RCC 7860 (cell line): ENCODE data around the gene TRUB2.

Experiments used
- DNase-seq: peaks from one replicate; pipeline ENCODE4 v3.0.0-alpha.2; 2015; ENCODE audit warnings: low spot score
- FAIRE-seq: peaks from 2 replicates; lab custom pipeline; 2012; peaks lifted over from hg19 to GRCh38; lab: Jason Lieb, UNC

The TRUB2 gene, protein sequence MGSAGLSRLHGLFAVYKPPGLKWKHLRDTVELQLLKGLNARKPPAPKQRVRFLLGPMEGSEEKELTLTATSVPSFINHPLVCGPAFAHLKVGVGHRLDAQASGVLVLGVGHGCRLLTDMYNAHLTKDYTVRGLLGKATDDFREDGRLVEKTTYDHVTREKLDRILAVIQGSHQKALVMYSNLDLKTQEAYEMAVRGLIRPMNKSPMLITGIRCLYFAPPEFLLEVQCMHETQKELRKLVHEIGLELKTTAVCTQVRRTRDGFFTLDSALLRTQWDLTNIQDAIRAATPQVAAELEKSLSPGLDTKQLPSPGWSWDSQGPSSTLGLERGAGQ

DNA sequence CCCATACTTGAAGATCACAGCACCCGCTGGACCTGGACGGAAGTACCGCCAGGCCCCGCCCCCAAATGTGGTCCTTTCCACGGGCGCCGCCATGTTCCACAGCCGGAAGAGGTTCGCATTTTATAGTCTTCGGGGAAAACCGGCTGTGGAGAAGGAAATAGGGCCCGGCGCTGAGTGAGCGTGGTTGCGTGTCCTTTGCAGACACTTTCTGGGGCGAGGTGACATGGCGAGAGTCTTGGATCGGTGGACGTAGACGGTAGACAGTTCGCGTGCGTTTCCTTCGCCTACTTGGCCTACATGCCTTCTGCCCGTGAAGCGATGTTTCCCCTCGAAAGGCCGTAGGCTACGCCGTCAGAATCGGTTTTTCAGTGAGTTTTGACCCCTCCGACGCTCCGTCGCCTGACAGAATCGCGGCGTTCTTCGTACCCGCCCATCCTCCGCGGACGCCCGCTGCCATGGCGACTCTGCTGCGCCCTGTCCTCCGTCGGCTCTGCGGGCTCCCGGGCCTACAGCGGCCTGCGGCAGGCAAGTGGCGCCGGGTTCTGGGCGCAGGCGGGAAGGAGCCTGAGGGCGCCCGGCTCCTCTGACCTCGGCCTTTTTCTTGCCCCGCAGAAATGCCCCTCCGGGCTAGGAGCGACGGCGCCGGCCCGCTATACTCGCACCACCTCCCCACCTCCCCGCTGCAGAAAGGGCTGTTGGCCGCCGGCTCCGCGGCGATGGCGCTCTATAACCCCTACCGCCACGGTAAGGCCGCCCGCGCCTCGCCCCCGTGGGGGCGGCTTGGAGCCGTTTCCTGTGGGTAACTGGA, at the start of gene TRUB2, which contains the start of gene COQ4:
TRUB2 (minus strand) TSS at position 44 of the 808 bp plus-strand sequence; CDS start at position 5, 39 bp downstream.
COQ4 (plus strand) TSS at position 436 of the 808 bp plus-strand sequence; CDS start at position 456, 20 bp downstream.
- DNase-seq: peak; percentile 87
- no peak for FAIRE-seq

DNA sequence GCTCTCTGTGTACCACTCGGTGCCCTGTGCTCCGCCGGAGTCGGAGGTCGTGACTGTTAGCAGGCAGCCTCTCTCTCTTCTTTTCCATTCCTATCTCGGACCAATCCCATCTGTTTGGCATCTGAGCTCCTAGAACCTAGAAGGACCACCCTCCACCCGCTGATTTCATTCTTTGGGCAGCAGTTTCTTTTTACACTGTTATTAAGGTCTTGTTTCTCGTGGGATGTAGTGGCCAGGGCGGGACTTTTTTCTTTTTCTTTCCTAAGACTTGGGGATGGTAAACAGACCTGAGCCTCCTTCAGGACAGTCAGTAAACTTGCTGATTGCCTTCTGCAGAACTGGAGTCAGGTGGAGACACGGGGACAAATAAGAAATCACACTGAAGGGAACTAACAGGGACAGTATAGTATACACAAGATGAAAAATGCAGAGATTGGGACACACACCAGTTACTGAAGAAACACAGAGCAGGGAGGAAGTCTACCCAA, 49.4 kb upstream of the TRUB2 start:
- no peak for FAIRE-seq
- DNase-seq: no peak

DNA sequence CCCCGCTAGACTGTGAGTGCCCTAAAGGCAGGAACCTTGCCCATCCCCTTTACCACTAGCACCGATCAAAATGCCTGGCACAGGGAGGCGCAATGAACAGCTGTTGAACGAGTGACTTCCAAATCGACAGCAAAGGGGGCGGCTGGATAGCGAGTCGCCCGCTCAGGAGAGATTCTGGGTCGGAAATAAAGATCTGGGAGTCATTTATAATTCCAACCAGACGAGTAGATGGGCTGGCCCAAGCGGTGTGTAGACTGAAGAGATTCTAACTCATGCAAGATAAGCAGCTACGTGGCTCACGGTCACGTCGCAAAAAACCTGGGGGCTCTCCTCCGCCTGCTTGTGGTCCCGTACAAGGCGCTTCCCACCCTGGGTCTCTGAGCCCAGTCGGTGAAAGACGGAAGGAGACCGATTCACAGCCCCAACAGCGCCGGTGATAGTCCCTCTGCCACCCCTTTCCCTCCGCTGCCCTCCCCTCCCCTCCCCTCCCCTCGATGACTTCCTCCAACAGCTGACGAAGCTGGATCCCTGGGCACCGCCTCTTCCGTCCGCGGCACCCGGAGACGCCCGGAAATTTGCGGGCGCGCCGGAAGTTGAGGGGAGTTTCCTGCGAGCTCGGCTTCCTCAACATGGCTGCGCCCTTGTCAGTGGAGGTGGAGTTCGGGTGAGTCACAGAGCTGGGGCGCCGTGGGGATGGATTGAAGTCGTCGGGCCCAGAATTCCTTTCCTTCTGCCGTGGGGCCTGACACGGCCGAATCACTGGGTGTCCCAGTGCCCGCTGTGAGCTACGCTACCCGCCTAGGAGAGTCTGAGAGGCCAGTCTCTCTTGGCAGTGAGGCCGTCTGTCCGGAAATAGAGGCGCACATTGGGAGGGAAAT, 48.7 kb upstream of the TRUB2 start, which contains the start of gene URM1:
URM1 (plus strand) TSS at position 623 of the 878 bp plus-strand sequence; CDS start at position 630, 7 bp downstream.
- DNase-seq (peak; percentile 89), FAIRE-seq (peak; percentile 78)

DNA sequence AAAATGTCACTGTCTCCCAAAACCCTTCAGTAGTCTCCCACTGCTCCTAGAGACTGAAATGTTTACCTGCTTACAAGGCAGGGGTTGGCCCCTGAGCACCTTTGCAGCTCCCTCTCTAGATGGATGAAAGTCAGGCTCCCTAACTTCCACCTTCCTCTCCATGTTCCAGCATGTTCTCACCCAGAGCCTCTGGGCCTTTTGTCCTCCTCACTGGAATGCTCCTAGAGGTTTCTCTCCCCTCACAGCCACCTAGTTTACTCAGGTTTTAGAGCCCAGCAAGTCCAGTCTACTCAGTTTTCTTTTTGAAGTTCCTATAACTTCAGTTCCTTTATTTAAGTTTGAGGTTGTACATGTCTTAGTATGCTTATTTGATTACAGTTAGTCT, 48.1 kb upstream of the TRUB2 start:
- no peak for DNase-seq
- no peak for FAIRE-seq

DNA sequence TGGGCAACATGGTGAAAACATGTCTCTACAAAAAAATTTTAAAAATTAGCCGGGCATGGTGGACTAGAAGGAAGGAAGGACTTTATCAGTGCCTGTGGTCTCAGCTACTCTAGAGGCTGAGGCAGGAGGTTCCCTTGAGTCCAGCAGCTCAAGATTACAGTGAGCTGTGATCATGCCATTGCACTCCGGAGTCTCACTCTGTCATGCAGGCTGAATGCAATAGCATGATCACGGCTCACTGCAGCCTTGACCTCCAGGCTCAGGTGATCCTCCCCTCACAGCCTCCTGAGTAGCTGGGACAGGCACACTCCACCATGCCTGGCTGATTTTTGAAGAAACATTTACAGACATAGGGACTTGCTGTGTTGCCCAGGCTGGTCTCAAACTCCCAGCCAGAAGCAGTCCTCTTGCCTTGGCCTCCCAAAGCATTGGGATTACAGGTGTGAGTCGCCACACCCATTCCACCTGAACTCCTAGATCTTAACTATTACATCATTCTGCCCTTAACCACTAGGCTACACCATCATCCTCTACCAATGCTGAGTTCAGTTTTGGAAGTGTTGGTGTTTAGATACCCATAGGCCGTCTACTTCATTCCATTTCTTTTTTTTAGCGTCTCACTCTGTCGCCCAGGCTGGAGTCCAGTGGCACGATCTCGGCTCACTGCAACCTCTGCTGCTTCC, 46.9 kb upstream of the TRUB2 start:
- FAIRE-seq (no peak), DNase-seq (no peak)

DNA sequence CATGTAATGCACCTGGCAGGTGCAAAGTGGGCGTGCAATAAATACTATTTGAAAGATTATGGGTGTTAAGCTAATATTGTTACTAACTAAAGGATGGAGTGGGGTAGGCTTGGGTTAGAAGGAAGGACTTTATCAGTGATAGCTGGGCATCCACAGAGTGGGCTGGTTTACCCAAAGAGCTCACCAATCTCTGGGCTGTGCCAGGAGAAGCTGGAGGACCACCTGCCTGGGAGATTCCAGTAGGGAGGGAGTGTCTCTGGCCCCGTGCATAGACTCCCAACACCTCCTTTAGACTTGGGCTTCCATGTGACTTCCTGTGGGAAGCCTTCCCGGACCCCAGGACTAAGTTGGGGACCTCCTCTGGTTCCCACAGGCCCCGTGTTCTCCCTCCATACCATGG, 43.3 kb upstream of the TRUB2 start:
- DNase-seq (no peak), FAIRE-seq (no peak)

DNA sequence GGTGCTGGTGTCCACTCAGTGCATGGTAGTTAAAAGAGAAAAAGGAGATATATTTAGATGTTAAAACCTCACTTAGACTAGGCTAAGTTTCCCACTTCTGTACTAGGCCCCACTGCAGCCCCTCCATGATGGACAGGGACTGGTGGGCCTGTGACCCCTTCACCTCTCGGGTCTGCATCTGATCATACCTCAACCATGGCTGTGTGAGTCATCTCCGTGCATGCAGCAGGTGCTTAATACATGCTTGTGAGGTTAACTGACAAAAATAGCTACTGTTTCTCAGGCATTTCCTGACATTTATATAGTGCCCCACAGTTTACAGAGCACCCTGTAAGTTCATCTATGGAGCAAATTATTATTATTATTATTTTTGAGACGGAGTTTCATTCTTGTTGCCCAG, 40.5 kb upstream of the TRUB2 start:
- DNase-seq (no peak), FAIRE-seq (no peak)

DNA sequence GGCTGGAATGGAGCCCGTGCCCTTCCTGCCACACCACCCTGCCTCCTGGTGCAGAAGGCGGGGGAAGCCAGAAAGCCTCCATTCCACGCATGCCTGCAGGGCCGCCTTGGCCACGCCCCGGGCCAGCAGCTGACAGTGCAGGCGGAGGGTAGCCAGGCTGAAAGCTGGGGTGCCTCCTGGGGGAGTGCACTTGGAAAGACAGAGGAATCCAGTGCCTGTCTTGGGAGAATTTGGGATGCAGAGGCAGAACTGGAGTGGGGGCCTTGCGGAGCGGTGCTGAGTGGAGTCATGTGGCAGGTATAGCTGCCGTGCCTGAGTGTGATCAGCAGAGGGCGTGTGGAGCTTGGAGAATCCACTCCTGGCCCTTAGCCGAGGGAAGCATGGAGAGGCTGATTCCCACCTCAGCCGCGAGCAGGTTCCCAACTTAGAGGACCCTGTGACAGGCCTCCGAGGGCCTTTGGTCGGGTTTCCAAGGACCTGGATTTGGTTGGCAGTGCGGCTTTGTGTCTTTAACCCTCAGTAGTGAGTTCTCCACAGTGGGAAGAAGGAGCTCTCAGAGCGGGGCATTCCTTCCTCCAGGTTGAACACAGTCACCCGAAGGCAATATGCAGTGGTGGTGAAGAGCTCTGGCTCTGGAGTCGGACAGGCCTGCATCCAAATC, 39.9 kb upstream of the TRUB2 start:
- peak; percentile 67 for DNase-seq
- FAIRE-seq: no peak

DNA sequence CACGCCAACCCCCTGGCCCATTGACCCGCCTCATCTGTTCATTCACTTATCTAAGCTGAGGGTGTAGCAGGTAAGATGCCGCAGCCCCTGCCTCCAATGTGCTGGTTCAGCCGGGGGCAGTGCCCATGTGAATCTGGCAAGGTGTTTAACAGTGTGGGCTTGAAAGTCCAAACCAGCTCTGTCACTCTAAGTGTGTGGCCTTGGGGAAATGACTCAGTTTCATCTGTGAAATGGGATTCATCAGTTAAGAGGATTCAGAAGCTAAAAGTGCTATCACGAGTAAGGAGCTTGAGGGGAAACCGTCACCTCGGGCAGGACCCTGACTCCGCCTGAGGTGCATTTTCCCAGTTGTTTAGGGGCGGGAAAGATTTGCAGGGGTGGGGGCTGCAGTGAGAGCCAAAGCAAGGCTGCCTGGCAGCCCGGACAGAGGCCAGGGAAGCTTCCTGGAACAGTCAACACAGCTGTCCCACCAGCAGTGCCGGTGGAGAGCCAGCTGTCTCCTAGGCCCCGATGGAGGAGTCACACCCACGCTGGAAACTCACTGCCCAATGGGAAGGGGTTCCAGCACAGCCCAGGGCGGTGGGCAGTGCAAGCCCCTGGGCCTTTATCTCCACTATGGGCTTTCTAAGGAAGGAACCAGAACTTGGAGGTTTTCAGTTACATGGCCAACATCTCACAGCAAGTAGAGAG, 39.2 kb upstream of the TRUB2 start:
- DNase-seq (no peak), FAIRE-seq (no peak)

DNA sequence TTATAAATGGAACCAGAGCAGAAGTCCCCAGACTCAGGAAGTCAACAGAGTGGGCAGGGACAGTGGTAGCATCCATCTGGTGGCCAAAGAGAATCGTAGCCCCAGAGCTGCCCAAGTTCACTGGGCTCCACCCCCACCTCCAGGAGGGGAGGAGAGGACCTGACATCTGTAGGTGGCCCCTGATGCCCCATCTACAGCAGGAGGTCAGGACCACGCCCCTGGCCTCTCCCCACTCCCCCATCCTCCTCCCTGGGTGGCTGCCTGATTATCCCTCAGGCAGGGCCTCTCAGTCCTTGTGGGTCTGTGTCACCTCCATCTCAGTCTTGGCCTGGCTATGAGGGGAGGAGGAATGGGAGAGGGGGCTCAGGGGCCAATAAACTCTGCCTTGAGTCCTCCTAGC, 38.6 kb upstream of the TRUB2 start:
- FAIRE-seq: no peak
- no peak for DNase-seq

DNA sequence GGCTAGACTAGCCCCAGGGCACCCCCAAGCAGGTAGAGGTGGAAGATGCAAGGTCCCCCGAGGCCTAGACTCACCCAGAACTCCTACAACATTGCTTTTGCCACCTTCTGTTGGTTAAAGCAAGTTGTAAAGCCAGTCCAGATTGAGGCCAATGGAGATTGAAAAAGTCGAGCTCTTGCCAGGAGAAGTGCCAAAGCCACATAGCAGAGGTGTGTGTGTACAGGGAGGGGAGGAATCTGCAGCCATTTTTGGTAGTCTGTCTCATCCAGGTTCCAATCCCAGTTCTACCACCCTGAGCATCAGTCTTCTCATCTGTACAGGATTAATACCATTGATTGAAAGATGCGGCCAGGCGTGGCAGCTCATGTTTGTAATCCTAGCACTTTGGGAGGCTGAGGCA, 36.6 kb upstream of the TRUB2 start:
- DNase-seq: no peak
- FAIRE-seq: no peak

DNA sequence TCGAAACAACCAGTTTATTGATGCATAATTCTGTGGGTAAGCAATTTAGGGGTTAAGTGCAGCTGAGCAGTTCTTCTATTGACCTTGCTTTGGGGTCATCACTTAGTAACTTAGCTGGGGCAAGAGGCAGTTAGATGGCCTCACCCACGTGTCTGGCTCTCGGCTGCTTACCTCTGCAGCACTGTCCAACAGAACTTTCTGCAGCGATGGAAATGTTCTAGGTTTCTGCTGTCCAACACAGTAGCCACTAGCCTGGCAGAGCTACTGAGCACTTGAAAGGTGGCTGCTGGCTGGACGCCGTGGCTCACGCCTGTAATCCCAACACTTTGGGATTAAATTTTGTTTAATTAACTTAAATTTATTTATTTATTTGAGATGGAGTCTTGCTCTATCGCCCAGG, 35.8 kb upstream of the TRUB2 start:
- no peak for FAIRE-seq
- DNase-seq: no peak

DNA sequence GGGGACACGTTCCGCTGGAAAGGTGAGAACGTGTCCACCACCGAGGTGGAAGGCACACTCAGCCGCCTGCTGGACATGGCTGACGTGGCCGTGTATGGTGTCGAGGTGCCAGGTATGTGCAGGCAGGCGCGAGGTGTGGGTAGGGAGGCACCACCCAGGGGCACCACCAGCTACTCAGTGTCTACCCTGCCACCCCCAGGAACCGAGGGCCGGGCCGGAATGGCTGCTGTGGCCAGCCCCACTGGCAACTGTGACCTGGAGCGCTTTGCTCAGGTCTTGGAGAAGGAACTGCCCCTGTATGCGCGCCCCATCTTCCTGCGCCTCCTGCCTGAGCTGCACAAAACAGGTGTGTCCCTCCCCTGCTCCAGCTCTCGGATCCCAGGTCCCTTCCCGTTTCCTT, 33.2 kb upstream of the TRUB2 start:
- no peak for DNase-seq
- FAIRE-seq: no peak

DNA sequence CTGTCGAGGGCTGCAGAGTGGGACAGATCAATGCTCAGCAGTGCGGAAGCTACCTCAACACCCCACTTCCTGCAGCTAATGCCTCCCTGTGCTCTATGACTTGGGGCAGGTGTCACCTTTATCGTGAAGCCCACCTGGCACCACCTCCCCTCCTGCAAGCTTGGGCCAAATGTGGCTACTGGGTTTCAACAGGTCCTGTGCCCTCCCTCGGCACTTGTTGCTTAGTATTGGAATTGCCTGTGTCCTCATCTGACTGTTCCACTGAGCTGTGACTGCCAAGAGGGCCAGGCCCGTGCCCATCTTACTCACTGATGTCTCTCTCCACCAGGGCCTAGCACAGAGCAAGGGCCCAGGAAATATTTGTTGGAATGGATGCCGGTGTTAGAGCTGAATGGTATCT, 27.5 kb upstream of the TRUB2 start:
- DNase-seq (no peak), FAIRE-seq (no peak)

DNA sequence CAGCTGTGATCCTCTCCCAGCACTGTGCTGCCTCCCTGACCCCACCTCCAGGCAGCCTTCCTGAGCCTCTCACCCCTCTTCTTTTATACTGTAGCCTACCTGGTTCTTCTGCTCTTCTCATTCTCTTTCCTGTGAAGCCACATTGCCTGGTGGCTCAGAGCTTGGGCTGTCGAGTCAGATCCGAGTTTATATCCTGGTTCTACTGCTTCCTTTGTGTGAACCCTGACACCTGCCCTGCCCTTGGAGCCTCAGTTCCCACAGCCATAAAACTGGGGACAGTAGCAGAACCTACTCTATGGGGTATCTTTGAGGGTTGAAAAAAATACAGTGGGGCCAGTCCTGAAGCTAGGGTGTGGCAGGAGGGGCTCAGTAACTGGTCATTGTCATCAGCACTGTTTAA, 26.9 kb upstream of the TRUB2 start:
- no peak for DNase-seq
- no peak for FAIRE-seq

DNA sequence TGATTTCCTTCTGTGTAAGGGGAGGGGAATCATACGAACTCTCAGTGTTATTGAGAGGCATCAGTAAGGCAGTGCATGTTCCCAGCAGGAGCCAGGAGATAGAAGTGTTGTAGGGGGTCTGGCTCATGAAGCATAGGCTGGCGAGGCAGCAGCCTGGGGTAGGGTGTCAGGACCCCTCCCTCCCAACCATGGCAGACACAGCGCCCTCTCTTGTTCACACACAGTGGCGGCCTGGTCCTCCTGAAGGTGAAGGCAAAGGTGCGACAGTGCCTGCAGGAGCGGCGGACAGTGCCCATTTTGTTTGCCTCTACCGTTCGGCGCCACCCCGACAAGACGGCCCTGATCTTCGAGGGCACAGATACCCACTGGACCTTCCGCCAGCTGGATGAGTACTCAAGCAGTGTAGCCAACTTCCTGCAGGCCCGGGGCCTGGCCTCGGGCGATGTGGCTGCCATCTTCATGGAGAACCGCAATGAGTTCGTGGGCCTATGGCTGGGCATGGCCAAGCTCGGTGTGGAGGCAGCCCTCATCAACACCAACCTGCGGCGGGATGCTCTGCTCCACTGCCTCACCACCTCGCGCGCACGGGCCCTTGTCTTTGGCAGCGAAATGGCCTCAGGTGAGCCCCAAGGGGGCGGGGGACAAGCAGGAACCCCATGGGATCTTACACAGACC, 22.8 kb upstream of the TRUB2 start:
- FAIRE-seq (no peak), DNase-seq (no peak)

DNA sequence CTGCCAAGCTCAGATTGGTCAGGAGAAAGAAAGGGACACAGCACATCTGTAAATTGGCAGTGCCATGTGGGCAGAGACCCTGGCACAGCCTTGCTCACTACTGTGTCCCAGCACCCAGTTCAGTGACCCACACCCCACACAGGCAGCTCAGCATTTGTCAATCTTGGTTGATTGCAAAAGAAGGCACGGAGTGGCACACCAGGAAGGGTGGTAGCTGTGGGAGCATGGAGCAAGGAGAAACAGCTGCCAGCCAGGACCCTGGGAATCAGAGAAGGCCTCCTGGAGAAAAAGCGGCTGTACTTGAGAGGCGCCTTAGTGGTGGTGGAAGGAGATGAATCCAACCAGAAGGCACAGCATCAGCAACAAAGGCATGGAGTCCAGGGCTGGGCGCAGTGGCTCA, 21.6 kb upstream of the TRUB2 start:
- FAIRE-seq: no peak
- DNase-seq: no peak

DNA sequence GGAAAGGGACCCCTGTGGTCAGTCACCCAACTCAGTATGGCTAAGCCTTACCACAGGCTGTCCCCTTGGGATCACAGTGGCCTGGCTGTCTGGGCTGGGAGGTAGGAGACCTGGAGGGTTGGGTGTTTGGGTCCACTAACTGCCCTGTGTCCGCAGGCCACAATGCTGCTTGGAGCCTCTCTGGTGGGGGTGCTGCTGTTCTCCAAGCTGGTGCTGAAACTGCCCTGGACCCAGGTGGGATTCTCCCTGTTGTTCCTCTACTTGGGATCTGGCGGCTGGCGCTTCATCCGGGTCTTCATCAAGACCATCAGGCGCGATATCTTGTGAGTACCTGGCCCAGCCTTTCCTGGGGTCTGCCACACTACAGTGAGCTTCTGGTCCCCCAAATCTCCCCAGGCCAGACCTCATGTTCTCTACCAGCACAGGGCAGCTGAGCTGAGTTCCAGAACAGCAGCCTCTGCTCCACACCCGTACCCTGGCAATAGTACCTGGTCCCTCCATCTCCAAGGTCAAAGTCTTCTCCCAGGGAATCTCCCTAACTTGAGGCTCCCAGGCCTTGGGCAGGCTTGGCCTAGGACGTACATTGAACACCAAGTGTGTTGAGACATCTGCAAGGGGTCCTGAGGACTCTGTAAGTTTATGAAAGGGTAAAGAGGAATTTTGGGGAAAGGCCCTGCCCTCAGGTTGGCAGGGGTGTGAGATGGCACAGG, 20.9 kb upstream of the TRUB2 start:
- no peak for DNase-seq
- no peak for FAIRE-seq
